Peyer's patch (tissue), 4 donors: Measurements from ENCODE around the gene CDKAL1.

Source experiments
- CTCF ChIP-seq, 6 experiments: fragments of 450-650 bp in 4 of 6; fragments of 200-600 bp in 2 of 6; sonication (generic) in 1 of 6; IDR thresholded peaks; one replicate each; pipeline ENCODE4 v1.5.1; 2017 to 2019; ENCODE audit warnings: antibody characterized with exemption in 6 of 6, mild to moderate bottlenecking in 3 of 6, moderate library complexity in 1 of 6
- POLR2A ChIP-seq, 2 donors: fragments of 450-650 bp; IDR thresholded peaks; one replicate each; pipeline ENCODE4 v1.5.1; 2017; ENCODE audit warnings: antibody characterized with exemption in 2 of 2, mild to moderate bottlenecking in 2 of 2, moderate library complexity in 2 of 2

DNA sequence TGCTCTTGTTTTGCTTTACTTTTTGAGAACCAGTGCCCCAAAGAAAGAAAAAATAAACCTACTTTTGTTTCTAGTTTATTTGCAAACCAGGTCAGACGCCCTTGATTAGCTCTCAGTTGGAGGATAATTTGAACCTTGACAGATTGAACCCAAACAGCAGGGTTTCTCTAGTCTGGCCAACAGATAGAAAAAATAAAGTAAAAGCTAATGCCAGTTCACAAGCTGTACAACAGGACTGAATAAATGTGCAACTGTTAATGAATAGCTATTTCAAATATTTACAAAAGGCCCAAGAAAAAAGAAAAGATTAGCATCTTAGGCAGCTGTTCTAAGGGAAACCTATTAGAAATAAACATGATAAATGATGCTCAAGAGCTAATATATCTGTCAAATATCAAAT, 331.8 kb downstream of the CDKAL1 start:
- TF ChIP-seq CTCF (IDR thresholded peaks at IDR 0.05), result no peak
- no peak for TF ChIP-seq POLR2A (IDR thresholded peaks at IDR 0.05)
